Lower leg skin (tissue), 4 donors: Measurements from ENCODE around the gene DHRS7B. TPM values are rescaled to one million over a fixed set of nuclear protein-coding genes. Genes with fewer than 3 reads are reported as not detected.

Experiments used
- DNase-seq, 2 donors: peaks; one replicate each; pipeline ENCODE4 v3.0.0-alpha.2; 2019; ENCODE audit warnings: low spot score in 2 of 2
- H3K4me3 ChIP-seq: fragments of 200-600 bp; sonication (generic); 2 replicates; pipeline ENCODE4 v1.5.1; 2017; ENCODE audit warnings: mild to moderate bottlenecking, low read depth; ENCODE audit not compliant: poor library complexity, severe bottlenecking
- POLR2A ChIP-seq, 2 donors: fragments of 450-650 bp; IDR thresholded peaks; one replicate each; pipeline ENCODE4 v1.6.1; 2016 to 2017; ENCODE audit warnings: antibody characterized with exemption in 2 of 2, mild to moderate bottlenecking in 1 of 2, moderate library complexity in 1 of 2
- WGBS, 2 donors: methylation state at CpG; one replicate each; pipeline ENCODE4 v1.1.5; 2018; 5-methylcytosine and 5-hydroxymethylcytosine counted together
- intact Hi-C: fragments of 100-400 bp; cut with DNase I; formaldehyde crosslinking; loops from one replicate; pipeline ENCODE4 v1.15.0; 2023; ENCODE audit warnings: low total_unique reads
- total RNA-seq, 4 donors: library from RNA; depleted of rRNA; stranded (reverse); fragments of >200 nt; gene quantifications; one replicate each; pipeline ENCODE4 v1.1.0, GENCODE V29; 2016
- TF ChIP-seq, protein P1 (sequence below), 3 donors: fragments of 450-650 bp; IDR thresholded peaks; one replicate each; pipeline ENCODE4 v1.5.1; 2016; ENCODE audit warnings: antibody characterized with exemption in 3 of 3, mild to moderate bottlenecking in 3 of 3, moderate library complexity in 2 of 3

The DHRS7B gene
- total RNA-seq, 4 donors from 2014 or later = 35.2 to 59.4 (median 39.6) TPM

DNA sequence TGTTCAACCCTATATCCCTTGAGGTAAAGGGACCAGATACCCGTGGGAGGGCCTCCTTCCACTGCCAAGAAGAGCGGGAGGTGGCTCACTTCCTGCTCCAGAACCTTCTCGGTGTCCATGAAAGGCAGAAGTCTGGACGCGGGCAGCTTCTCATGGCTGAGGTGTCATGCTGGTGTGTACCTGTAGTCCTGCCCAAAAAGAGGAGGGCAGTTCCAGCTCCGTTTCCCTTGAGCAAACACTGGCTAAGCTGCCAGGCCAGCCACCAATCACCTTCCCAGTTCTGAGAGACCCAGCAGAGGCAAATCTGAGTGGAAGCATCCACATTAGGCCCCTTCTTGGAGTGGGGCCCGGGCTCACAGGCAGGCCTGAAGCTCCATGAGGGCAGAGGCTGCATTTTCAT is 81.6 kb downstream of the DHRS7B start:
- intact Hi-C loops = no loop called here
- DNase-seq = no peak
- TF ChIP-seq POLR2A (IDR thresholded peaks at IDR 0.05) = no peak
- TF ChIP-seq, protein P1, sequence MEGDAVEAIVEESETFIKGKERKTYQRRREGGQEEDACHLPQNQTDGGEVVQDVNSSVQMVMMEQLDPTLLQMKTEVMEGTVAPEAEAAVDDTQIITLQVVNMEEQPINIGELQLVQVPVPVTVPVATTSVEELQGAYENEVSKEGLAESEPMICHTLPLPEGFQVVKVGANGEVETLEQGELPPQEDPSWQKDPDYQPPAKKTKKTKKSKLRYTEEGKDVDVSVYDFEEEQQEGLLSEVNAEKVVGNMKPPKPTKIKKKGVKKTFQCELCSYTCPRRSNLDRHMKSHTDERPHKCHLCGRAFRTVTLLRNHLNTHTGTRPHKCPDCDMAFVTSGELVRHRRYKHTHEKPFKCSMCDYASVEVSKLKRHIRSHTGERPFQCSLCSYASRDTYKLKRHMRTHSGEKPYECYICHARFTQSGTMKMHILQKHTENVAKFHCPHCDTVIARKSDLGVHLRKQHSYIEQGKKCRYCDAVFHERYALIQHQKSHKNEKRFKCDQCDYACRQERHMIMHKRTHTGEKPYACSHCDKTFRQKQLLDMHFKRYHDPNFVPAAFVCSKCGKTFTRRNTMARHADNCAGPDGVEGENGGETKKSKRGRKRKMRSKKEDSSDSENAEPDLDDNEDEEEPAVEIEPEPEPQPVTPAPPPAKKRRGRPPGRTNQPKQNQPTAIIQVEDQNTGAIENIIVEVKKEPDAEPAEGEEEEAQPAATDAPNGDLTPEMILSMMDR (IDR thresholded peaks at IDR 0.05) = no peak
- 61 to 70% methylated on average over 6 to 7 of the region's 7 CpGs for WGBS, 2 donors
- no peak overlapping the region for H3K4me3 ChIP-seq

DNA sequence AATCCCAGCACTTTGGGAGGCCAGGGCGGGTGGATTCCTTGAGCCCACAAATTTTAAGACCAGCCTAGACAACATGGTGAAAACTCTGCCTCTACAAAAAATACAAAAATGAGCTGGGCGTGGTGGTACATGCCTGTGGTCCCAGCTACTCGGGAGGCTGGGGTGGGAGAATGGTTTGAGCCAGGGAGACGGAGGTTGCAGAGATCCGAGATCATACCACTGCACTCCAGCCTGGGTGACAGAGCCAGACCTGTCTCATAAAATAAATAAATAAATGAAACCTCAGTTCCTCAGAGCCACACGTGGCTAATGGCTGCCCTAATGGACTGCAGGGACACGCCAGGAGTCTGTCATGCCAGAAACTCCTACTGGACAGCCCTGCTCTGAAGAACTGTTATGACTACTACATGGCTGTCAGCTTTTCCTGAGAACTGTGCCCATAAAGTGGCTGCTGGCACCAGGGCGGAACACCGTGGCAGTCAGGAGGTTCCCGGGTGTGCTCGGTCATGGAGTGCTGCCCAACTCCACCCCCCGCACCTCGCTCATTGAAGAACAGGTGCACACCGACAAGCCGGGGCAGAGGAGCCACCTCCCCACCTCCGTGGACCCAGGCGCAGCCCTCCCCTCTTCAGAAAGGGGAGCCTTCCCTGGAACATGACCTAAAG is 82.9 kb downstream of the DHRS7B start:
- peak in 1 of 2 donors; percentile 47 for DNase-seq

DNA sequence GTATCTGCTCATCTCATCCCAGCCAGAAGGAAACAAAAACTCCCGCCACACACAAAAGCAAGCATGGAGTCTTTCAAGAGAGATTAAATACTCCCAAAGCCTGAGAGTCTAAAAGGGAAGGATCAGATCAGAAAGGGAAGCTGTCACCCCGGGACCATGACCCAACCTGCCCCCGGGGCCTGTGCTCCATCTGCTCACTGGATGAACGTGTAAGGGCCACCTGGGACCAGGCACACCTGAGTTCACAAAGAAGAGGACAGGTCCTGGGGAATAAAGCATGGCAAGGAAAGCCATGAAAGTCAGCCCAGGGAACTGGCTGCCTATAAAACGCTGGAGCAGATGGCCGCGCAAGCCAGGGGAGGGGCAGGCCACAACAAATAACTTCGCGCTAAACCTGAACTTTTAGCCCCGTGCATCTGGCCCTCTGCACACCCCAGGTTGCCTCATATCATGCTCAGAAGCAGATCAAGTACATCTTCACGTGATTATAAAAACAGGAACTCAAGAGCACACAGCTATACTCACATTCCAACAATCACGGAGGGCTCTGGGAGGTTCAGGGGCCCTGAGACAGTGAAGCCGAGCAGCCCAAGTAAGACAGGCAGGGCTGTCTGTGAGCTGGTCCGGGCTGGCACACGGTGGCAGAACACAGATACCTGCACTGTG is 83.8 kb downstream of the DHRS7B start:
- no peak for DNase-seq
- no peak overlapping the region for H3K4me3 ChIP-seq
- intact Hi-C loops = loop anchor here (10.0 kb wide), 1 partner anchor 86 kb away; the partner anchor contains the start of gene DHRS7B
- TF ChIP-seq POLR2A (IDR thresholded peaks at IDR 0.05) = no peak
- TF ChIP-seq, protein P1 (IDR thresholded peaks at IDR 0.05) = no peak
- WGBS, 2 donors = 48 to 62% methylated on average over 15 of the region's 15 CpGs

More for the DNA sequence above, 82.9 kb downstream of the DHRS7B start:
- 26 to 37% methylated on average over 16 to 17 of the region's 17 CpGs for WGBS, 2 donors
- H3K4me3 ChIP-seq = no peak overlapping the region
- intact Hi-C loops = loop anchor here (10.0 kb wide), 1 partner anchor 85 kb away; the partner anchor contains the start of gene DHRS7B
- TF ChIP-seq, protein P1 (IDR thresholded peaks at IDR 0.05) = no peak
- no peak for TF ChIP-seq POLR2A (IDR thresholded peaks at IDR 0.05)

DNA sequence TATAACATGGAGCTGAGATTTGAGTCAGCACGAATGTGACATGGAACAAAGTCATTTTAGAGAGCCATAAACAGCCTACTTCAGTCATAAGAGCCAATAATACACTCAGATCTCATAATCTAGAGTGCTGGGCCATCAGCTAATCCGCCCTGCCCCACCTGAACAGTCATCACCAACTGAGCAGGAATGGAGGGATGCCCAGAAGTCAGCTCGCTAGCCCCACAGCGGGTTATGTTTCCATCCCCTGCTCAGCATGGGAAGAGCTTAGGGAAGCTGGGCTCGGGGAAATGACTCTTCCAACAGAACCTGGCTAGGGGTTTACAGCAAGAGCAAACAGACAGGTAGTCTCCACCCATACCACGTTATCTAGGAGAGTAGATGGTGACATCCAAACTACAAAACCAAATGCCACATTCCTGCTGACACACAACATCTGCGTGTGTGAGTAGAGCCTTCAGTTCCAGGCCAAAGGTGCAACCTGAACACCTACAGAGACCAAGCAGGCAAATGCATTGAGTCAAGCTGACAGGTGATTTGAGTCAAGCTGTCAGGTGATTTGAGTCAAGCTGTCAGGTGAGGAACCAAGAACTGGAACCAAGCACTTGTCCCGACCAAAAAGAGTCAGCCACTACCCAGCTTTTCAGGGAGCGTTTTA is 85.2 kb downstream of the DHRS7B start:
- no peak for DNase-seq
- TF ChIP-seq POLR2A (IDR thresholded peaks at IDR 0.05) = no peak
- intact Hi-C loops = loop anchor here (10.0 kb wide), 1 partner anchor 87 kb away; the partner anchor contains the start of gene DHRS7B
- 39 to 49% methylated on average over 9 of the region's 9 CpGs for WGBS, 2 donors
- no peak overlapping the region for H3K4me3 ChIP-seq

DNA sequence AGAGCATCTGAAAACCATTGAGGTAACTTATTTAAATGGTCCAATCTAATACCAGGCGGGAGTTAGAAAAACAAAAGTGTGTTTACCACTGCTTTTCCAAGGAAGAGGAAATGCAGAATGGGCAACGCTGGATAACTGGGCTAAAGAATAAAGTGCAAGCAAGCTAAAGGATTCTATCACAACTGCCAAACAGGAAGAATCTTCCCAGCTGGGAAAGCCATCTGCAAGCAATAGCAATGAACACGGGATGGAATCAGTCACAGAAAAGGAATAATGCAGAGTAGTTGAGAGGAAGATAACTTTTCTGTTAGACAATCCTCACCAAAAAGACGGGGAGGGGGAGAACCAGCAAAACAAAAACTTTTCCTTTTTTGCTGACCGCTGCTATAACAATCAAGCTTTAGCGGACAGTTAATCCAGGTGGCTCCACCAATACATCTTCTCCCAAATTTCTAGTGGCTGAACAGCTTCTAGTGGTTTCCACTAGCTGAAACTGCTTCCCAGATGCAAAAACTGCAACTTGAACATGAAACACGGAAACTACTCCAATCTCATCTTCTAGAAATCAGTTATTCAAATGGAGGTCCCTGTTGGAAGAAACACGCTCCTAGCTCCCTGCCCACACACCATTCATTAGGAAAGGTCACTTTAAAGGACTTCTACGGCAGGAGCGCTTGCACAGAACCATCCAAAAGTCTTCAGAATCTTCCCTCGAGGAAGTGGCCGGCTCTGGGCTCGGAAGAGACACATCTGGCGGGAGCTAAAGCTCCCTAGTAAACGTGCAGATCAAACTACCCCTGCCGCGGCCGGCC is 86.3 kb downstream of the DHRS7B start:
- peak overlapping the region; percentile 72 for H3K4me3 ChIP-seq
- WGBS, 2 donors = 5% methylated on average over 18 of the region's 18 CpGs
- DNase-seq = no peak
- TF ChIP-seq, protein P1 (IDR thresholded peaks at IDR 0.05) = no peak
- TF ChIP-seq POLR2A (IDR thresholded peaks at IDR 0.05) = no peak
- intact Hi-C loops = loop anchor here (10.0 kb wide), 1 partner anchor 88 kb away; the partner anchor contains the start of gene DHRS7B
